GM06990 (cell line): ENCODE results near the gene MAPKBP1.

Source experiments
- DNase-seq: peaks from one replicate; pipeline ENCODE4 v3.0.0-alpha.2; 2011; ENCODE audit not compliant: insufficient read length; ENCODE audit errors: extremely low read depth
- H3K27me3 ChIP-seq: replicated peaks from 2 replicates; pipeline ENCODE4 v1.6.0; 2011; ENCODE audit warnings: low read length; ENCODE audit not compliant: control insufficient read depth, insufficient read depth
- H3K36me3 ChIP-seq: 2 replicates; pipeline ENCODE4 v1.5.1; 2011; ENCODE audit warnings: low read length; ENCODE audit not compliant: control insufficient read depth, insufficient read depth
- H3K4me3 ChIP-seq: replicated peaks from 2 replicates; pipeline ENCODE4 v1.5.1; 2011; ENCODE audit warnings: low read depth, mild to moderate bottlenecking, control low read depth, low read length
- TF ChIP-seq, protein P1 (sequence below): IDR thresholded peaks from 2 replicates; pipeline ENCODE4 v1.5.1; 2011; ENCODE audit warnings: low read length, control low read depth, mild to moderate bottlenecking, inconsistent platforms; ENCODE audit not compliant: insufficient read depth, poor library complexity, severe bottlenecking

MAPKBP1 gene

GRCh38 chr15:41832208-41832607 is 57.9 kb downstream of the MAPKBP1 start:
- TF ChIP-seq, protein P1, sequence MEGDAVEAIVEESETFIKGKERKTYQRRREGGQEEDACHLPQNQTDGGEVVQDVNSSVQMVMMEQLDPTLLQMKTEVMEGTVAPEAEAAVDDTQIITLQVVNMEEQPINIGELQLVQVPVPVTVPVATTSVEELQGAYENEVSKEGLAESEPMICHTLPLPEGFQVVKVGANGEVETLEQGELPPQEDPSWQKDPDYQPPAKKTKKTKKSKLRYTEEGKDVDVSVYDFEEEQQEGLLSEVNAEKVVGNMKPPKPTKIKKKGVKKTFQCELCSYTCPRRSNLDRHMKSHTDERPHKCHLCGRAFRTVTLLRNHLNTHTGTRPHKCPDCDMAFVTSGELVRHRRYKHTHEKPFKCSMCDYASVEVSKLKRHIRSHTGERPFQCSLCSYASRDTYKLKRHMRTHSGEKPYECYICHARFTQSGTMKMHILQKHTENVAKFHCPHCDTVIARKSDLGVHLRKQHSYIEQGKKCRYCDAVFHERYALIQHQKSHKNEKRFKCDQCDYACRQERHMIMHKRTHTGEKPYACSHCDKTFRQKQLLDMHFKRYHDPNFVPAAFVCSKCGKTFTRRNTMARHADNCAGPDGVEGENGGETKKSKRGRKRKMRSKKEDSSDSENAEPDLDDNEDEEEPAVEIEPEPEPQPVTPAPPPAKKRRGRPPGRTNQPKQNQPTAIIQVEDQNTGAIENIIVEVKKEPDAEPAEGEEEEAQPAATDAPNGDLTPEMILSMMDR = no peak
- H3K27me3 ChIP-seq = no peaks in the 10 kb centered on the region
- no peak for DNase-seq
- H3K4me3 ChIP-seq = no peak overlapping the region
- no peaks in the 10 kb centered on the region; the same call in none of the 2 replicates for H3K36me3 ChIP-seq

GRCh38 chr15:41832875-41833274 is 58.6 kb downstream of the MAPKBP1 start:
- Histone ChIP-seq H3K36me3 (no peaks in the 10 kb centered on the region; the same call in none of the 2 replicates), H3K4me3 (no peak overlapping the region), H3K27me3 (no peaks in the 10 kb centered on the region)
- TF ChIP-seq, protein P1 = no peak
- DNase-seq = no peak

GRCh38 chr15:41834096-41834495 is 59.8 kb downstream of the MAPKBP1 start:
- H3K36me3 ChIP-seq = no peaks in the 10 kb centered on the region; the same call in none of the 2 replicates
- no peak for DNase-seq
- TF ChIP-seq, protein P1 = no peak
- H3K27me3 ChIP-seq = no peaks in the 10 kb centered on the region
- no peak overlapping the region for H3K4me3 ChIP-seq

DNA sequence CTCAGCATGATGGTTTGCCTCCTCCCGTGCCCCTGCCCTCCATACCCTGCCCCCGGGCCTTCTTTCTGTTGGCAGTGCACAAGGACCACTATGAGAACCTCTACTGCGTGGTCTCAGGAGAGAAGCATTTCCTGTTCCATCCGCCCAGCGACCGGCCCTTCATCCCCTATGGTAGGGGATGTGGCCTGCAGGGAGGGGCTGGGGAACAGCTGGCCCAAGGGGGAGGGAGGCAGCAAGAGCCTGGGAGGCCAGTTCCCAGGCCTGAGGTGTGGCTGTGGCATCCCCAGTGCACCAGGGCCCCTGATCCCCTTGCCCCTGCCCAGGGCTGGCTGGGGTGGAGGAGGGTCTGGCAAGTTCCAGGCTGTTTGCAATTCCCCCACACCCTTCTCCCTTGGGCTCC is 61.8 kb downstream of the MAPKBP1 start:
- no peak overlapping the region for H3K4me3 ChIP-seq
- no peaks in the 10 kb centered on the region; the same call in none of the 2 replicates for H3K36me3 ChIP-seq
- DNase-seq = no peak
- TF ChIP-seq, protein P1 = no peak
- no peaks in the 10 kb centered on the region for H3K27me3 ChIP-seq

- no peak overlapping the region for H3K4me3 ChIP-seq
- no peak for DNase-seq
- H3K36me3 ChIP-seq = no peaks in the 10 kb centered on the region; the same call in none of the 2 replicates
Observed at GRCh38 chr15:41836713-41837454, 62.6 kb downstream of the MAPKBP1 start.

More at GRCh38 chr15:41836713-41837454, 62.6 kb downstream of the MAPKBP1 start:
- TF ChIP-seq, protein P1 = no peak
- no peaks in the 10 kb centered on the region for H3K27me3 ChIP-seq
